ENCODE measurements around the gene DYSF.

DYSF gene

DNA sequence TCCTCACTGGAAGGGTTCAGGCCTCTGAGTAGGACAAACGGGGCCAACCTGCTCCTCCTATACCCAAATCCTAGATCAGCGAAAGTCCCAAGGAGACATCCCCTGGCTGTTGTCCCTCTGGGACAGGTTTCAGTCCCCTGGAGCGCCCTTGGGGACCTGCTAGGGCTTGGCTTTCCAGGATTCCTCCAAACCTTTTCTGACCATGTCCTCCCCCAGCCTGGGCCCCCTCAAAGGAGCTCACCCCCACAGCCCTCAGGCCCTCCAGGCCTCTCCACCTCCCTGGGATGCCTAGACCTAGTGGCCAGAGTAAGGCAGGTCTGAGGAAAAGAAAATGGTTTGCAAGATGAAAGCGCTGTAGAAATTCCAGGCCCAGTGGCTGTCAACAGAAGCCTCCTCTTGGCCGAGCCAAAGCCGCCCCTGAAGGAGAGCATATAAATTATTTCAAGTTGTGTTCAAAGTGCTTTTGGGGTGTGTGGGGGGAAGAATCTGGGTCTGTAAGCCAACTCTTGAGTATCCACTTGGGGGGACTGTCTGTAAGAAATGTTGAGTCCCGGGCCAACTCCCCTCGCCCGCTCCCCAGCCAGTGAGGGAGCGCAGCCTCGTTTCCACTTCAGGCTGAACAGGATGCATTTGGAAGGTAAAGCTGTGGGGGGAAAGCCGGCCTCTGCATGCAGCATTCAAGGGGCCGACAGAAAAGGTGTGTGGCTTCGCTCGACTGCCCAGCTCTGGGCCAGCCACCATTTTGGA, 158.6 kb downstream of the DYSF start:
- DNase-seq, result no peak

DNA sequence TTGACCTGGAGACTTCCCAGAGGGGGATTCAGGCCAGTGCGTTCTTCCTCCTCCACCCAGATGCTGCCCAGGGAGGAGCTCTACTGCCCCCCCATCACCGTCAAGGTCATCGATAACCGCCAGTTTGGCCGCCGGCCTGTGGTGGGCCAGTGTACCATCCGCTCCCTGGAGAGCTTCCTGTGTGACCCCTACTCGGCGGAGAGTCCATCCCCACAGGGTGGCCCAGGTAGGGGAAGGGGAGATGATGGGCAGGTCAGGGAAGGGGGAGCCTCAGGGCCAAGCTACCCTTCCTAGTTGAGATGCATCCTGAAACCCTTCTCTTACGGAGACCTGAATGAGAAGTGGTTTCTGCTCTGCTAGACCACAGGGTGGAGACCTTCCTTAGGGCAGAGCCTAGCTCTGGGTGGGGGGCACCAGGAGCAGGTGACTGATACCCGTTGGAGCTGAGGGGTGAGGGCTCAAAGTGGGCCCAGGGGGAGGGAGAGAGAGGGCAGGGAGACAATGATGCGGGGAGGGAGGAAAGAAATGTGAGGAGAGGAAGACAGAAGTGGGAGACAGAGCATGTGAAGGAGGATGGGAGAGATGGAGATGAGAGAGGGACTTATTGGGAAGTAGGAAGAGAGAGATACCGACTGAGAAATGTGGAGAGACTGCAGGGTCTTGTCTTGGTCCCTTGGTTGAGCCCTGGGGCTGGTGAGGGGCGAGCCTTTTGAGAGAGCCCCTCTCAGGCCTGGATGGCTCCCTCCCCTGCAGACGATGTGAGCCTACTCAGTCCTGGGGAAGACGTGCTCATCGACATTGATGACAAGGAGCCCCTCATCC, 159.4 kb downstream of the DYSF start:
- no peak for DNase-seq

DNA sequence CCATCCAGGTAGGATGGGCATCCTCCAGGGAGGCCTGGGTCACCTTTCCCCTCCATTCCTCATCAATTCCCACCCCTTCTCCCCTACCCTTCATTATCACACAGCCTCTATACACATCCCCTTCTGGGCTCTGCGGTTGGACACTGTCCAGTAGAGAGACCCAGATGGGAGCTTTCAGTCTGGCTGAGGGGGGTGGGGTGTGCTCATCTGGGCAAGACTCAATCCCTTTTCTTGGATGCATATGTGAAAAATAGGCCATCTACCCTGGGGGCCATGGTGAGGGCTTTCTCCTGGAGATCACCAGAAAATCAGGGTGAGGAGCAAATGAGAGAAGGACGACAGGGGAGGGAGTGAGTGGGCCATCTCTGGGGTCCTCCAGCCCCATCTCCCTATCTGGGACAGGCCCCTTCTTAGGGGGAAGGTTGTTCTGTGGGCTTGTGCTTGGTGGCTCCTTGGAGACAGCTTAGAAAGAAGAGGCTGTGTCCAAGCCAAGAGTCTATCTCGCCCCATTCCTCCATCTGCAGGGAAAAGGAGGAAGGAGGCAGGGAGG, 160.1 kb downstream of the DYSF start:
- DNase-seq, result no peak

DNA sequence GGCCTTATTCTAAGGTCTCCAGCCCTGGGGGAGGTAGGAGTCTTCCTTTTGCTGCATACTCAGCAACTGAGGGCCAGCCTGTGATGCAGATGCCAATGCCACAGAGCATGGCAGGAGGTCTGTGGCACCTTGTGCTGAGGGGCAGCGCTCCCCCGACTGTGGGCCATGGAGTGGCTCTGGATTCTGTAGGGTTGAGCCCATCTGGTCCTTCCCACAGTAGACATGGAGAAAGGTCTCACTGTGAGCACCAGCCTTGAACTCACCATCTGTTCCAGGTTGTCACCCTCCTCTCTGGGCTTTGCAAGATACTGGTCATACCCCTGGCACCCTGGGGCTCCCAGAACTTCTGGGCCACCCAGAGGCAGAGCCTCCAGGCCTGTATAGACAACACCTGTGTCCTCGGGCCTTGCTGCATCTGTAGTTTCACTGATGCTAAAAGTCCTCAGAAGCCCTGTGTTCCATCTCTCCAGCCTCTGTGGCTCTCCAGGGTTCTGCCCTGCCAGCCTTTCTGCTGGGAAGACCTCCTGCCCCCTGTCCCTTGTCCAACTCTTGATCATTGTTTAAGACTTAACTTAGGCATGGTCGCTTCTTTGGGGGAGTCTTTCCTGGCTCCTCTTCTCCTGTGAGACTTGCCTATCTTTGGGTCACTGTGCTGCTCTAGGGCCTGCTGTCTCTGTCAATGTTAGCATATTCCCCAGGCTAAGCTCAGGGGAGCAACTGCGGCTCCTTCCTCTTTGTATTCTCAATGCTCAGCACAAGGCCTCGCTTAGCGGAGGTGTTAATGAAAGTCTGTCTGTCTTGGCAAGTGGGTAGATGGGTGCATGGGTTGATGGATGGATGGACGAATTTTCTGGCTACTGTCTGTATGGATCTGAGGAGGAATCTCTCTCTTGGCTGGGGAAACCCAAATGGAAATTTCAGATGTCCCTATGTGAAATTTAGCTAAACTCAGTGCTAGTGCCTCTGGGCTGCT, 160.9 kb downstream of the DYSF start:
- no peak for DNase-seq

DNA sequence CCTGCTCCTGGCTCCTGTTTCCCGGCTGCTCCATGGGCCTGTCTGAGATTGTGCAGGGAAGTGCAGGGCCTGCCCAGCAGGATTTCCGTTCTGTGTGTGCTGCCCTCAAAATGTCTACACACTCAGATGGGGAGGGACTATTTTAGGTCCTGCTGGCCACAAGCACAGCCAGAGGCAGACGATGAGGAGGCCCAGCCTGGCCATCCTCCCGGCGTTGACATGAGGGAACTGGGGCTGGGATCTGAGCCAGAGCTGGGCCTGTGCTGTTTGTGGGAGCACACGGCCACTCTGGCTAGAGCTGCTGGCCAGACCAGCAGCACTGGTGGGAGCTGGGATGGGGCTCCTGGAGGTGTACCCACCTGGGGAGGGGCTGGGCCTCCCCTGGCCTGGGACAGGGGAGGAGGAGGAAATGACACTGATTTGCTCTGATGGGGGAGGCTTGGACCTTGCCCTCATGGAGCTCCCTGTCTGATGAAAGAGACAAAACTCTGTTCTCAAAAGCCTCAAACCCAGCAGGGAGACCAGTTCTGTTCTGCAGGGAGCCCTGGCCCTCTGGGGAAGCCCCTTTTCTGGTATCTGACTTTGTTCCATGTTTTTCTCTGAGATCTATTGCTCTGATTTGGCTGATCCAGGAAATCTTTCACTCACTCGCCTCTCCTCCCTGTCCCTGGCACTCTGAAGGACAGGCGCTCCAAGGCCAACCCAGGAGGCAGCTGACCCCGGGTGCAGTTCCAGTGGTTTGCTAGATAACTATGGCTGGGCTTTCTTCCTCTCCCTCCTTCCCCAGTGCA, 161.8 kb downstream of the DYSF start:
- peak in 49 of 58 donors; percentile 20 to 82 (median 60) for DNase-seq

DNA sequence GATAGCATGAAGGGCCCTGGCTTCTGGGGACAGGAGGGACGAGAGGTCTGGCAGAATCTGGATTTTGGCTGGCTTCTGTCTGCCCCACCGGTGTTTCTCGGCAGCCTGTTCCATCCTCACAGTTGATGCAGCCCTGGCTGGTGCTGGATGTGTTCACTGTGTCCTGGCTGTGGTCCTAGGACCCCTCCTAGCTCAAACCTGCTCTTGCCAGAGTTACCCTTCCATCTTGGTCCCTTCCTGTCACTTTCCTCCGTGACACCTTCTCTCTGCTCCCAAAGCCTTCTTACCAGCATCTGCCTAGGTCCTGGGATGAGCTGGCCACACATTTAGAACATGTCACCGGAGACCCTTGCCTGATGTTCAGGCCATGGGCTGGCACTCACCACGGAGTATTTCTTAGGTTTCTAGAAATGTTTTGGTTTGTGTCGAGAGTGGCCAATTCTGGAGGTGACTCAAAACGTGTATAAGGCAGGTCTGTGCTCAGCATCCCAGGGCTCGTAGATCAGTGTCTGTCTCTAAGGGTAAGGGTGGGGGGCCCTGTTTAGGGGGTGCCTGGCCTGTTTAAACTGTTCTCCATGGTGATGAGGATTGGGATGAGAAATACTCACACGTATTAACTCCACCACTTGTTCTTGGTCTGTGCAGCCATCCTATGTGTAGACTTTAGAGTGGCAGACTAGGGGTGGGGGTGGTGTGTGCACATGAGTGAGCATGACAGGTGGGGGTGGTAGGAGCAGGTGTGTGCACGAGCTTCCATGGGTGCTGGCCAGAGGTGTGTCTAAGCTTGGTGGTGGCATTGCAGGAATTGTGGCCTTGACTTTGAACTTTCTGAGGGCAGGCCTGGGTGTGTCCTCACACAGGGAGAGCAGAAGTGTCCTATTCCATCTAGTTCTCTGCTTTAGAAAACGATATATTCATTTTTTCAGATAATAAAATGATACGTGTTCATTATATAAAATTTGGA, 162.7 kb downstream of the DYSF start:
- DNase-seq, result no peak

DNA sequence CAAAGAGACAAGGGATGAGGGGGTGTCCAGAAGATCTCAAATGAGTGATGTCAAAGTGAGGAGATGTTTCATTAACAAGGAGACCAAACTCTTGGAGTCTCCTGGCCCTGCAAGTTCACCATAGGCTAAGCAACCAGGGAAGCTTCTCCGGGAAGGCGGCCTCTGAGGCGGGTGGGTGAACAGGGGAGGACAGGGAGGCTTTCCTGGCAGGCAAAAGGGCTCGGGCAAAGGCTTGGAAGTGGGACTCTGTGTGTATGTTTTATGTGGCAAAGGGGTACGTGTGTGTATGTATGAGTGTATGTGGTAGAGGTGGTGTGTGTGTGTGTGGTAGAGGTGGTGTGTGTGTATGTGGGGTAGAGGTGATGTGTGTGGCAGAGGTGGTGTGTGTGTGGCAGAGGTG, 163.9 kb downstream of the DYSF start:
- DNase-seq, result no peak

DNA sequence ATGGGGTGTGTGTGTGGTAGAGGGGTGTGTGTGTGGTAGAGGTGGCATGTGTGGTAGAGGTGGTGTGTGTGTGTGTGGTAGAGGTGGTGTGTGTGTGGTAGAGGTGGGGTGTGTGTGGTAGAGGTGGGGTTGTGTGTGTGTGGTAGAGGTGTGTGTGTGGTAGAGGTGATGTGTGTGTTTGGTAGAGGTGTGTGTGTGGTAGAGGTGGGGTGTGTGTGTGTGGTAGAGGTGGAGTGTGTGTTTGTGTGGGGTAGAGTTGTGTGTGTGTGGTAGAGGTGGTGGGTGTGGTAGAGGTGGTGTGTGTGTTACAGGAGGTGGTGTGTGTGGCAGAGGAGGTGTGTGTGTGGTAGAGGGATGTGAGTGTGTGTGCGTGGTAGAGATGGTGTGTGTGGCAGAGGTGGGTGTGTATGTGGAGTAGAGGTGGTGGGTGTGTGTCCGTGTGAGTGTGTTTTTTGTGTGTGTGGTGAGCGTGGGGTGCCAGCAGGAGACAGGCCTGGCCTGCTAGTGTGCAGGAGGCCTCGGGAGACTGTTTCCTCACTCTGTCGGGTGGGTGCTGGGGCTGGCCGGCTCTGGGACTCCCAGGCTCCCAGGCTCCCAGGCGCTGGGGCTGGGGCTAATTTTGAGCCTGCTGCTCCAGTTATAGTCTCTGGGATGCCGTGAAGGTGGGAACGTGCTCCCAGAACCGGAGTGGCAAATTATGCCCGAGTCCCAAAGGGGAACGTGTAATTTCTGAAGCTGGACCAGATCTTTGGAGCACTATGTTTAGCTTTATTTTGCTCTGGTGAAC, 165.2 kb downstream of the DYSF start:
- no peak for DNase-seq

DNA sequence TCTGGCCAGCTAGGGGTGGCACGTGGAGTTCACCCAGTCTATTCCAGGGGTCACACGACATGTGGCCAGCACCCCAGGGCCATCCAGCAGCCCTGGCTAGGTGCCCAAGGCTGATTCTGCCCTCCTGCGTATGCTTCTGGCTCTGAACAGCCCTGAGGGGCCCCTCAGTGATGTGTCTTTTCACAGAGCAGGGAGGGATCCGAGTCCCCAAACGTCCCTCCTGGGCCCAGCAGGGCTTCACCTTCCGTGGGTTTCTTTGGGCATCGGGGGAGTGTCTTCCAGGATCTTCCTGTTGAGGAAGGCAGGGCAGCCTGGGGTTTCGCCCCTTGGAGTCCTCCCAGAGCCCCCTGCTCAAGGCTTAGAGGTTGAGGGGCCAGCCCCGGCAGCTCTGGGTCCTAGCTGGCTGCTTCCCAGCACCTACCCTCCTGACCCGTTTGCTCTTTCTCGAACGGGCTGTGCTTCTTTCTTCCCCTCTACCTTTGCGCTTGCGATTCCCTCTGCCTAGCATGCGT, 165.9 kb downstream of the DYSF start:
- DNase-seq, result no peak

DNA sequence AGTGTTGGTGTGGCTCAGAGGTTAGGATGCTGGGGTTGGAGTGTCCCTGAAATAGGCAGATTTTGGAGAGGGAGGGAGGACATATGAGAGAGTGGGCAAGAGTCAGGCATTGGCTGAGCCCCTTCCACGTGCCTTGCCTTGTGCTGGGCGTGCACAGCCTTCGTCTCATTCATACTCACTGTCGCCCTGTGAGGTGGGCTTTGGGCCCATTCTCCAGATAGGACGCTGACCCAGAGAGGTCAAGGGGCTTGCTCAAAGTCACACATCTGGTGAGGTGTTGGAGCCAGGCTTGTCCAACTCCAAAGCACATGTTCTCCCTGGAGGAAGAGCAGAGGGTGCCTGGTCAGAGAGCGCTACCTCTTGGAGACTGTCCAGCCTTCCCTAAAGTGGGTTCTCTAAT, 166.8 kb downstream of the DYSF start:
- DNase-seq, result no peak

DNA sequence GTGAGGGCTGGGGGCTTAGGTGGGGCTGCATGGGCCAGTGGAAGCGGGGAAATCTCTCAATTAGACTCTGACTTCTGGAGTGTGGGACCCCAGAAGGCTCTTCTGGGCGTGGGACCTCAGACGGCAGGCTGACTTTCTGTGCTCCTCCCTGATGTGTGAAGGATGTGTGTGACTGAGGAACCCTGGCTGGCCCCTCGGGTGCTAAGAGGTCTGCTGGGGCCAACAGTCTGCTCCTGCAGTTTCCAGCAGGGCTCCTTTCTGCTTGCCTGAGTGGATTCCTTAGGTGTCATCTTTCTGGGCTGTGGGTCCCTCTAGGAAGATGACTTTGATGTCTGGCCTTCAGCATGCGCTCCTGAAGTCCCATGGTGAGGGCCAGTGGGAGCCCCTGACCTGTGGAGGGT, 167.5 kb downstream of the DYSF start:
- DNase-seq, result no peak

DNA sequence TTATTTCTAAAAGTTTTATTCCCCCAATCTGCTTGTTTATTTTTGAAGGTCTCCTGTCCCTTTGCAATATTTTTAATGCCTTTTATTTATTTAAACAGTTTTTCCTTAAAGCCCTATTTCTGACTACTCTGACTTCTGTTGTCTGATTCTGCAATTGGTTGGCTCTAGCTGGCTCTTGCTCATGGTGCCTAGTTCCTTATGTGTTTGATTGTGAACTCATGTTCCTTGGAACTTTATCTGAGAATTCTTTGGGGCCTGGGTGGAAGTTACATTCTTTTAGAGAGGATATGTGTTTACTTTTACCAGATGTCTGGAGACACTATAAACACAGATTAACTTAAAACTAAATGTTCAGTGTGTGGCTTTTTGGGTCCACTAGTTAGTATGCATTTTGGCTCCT, 175.9 kb downstream of the DYSF start:
- no peak for DNase-seq

DNA sequence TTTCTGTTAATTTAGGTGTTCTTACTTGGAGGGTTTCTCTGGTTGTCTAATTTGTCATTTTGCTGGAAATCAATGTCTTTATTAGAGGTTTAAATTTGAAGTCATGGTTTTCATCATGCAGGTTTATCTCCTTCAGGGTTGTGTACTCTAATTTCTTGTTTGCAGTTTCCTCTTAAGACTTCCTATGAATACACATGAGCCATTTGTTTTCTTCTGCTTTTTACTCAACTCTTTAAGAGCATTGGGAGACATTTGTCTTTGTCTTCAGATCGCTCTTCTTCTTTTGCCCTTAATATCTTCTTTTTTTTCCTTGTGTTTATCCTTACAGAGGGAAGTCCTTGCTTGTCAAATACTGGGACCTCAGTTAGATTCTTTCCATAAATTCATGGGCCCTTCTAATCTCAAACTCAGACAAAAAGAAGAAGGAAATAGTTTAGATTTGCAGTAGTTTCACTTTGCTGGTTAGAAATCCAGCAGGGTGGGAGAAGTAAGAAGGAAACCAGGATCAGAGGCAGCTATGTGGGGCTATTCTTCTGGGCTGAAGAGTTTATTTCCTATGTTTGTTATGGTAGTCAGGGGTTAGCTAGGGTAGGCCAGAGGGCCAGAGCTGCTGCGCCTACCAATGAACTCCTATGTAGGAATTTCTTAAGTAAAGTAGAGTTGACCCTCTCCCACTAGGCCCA, 176.6 kb downstream of the DYSF start:
- no peak for DNase-seq

DNA sequence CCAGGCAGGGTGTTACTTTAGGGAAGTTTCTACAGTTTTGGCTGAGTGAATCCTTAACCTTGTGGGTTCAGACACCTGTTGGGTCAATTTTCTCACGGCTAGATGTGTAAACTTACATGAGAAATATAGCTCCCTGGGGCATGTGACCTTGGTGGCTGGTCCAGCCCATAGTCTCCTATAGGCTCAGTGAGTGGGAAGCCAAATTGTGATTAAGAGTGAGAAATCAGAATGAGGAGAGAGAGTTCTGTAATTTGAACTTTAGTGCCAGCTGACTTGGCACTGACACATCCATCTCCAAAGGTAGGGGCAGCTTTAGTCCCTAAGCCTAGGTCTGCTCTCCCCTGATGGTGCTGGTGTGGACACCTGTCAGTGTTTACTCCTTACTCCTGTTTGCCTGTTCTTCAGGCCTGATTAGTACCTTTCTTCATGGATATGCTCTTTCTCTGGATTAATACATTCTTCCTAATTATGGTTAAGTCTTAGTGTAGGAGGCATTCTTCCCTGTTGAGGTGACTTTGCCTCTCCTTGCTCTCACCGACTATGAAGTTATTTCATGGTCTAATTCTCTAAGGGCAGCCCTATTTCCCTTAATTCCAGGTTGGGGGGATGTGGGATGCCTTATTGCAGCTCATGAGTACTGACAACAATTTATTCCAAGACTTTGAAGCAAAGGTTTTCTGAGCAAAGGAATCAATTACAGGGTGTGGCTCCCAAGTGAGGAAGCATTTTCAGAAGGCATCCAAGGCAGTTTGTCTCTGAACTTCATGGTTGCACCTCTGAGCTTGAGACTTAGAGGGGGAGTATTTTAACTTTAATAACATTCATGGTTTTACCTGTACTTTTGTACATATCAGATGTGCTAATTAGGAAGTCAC, 177.3 kb downstream of the DYSF start:
- no peak for DNase-seq

DNA sequence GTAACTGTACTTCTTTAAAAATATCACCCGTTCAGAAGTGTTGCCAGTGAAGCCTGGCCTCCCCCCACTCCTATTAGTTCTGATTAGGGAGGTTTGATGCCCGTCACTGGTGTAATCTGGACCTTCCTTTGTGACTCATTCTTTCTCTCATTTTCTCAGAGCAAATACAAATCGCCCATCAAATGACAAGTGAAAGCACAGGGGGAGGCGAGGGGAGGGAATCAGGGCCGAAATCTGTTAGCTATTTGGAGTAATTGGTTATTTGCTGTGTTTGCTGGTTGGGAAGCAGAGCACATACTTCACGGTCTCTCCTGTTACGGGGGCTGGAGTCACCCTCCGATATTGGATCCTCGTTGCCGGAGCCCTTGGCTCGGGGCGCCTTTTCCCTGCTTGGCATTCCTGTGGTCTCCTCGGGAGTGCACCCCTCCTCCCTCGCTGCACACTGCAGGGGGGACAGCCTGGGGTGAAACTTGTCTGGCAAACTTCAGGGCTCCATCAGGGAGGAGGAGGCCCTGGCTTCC, 178.1 kb downstream of the DYSF start:
- DNase-seq, result no peak

DNA sequence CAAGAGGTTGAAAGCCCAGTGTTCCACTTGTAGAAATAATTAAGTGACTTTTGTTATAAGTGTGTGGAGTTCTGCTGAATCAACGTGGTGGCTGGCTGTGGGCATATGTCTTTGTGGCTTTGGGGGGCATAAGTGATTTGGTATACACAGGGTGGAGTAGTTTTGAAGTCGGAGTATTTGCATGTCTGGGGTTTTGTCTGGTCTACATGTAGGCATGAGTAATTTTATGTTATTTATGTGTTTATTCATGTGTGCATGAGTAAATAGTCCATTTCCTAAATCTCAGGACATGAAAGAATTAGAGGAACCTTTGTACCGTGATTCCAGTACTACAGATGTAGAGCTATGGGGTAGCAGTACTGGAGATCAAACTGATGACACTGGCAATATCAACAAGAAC, 179.7 kb downstream of the DYSF start:
- DNase-seq, result no peak
